ENCODE results near the gene CASQ2.

DNA sequence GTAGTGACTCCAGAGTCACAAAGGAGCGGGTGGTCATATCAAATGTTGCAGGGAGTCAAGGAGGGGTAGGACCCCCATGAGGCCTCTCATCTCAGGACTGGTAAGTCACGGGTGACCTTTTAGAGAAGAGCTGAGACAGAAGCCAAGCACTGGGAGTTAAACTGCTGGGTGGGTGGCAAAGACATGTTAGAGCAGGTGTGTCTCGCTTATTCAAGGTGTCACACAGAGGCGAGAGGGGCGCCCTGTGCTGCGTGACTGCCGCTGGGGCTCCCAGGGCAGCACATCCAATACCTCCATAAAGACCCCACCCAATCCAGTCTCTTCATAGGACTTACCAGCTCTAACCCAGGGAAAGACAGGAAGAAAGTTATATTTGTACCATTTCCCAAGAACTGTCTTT, 15.2 kb downstream of the CASQ2 start:
- TF ChIP-seq POLR2A (IDR thresholded peaks at IDR 0.05) = no peak
- TF ChIP-seq, protein P1, sequence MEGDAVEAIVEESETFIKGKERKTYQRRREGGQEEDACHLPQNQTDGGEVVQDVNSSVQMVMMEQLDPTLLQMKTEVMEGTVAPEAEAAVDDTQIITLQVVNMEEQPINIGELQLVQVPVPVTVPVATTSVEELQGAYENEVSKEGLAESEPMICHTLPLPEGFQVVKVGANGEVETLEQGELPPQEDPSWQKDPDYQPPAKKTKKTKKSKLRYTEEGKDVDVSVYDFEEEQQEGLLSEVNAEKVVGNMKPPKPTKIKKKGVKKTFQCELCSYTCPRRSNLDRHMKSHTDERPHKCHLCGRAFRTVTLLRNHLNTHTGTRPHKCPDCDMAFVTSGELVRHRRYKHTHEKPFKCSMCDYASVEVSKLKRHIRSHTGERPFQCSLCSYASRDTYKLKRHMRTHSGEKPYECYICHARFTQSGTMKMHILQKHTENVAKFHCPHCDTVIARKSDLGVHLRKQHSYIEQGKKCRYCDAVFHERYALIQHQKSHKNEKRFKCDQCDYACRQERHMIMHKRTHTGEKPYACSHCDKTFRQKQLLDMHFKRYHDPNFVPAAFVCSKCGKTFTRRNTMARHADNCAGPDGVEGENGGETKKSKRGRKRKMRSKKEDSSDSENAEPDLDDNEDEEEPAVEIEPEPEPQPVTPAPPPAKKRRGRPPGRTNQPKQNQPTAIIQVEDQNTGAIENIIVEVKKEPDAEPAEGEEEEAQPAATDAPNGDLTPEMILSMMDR (IDR thresholded peaks at IDR 0.05) = no peak

All from uterus (tissue), 2 donors.